Measurements from ENCODE around the gene TBCE.

DNA sequence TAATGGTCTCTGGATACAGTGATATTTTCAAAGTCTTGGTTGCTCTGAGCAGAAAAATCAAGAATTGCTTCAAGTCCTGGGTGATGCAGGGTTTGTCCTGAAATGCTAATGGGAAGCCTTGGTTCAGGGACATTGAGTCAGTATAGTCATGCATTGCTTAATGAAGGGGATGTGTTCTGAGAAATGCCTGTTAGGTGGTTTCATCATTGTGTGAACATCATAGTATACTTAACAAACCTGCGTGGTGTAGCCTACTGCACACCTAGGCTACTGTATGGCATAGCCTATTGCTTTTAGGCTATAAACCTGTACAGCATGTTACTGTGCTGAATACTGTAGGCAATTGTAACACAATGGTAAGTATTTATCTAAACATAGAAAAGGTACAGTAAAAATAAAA is 36.4 kb downstream of the TBCE start:
- TF ChIP-seq, protein P1, sequence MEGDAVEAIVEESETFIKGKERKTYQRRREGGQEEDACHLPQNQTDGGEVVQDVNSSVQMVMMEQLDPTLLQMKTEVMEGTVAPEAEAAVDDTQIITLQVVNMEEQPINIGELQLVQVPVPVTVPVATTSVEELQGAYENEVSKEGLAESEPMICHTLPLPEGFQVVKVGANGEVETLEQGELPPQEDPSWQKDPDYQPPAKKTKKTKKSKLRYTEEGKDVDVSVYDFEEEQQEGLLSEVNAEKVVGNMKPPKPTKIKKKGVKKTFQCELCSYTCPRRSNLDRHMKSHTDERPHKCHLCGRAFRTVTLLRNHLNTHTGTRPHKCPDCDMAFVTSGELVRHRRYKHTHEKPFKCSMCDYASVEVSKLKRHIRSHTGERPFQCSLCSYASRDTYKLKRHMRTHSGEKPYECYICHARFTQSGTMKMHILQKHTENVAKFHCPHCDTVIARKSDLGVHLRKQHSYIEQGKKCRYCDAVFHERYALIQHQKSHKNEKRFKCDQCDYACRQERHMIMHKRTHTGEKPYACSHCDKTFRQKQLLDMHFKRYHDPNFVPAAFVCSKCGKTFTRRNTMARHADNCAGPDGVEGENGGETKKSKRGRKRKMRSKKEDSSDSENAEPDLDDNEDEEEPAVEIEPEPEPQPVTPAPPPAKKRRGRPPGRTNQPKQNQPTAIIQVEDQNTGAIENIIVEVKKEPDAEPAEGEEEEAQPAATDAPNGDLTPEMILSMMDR (IDR thresholded peaks at IDR 0.05): no peak
- TF ChIP-seq POLR2A (IDR thresholded peaks at IDR 0.05): no peak

Data from lower leg skin (tissue), 3 donors.